ENCODE data around the gene SMARCA5.

Gene SMARCA5

GRCh38 chr4:143538979-143539669 lies 25.6 kb downstream of the SMARCA5 start:
- no peak for FAIRE-seq

GRCh38 chr4:143539670-143540023 lies 26.1 kb downstream of the SMARCA5 start:
- FAIRE-seq, result no peak

GRCh38 chr4:143549928-143550327 lies 36.4 kb downstream of the SMARCA5 start:
- no peak for FAIRE-seq

GRCh38 chr4:143554728-143555597 lies 41.5 kb downstream of the SMARCA5 start:
- FAIRE-seq, result no peak

- no peak for FAIRE-seq
Observed at GRCh38 chr4:143555676-143556075, 42.2 kb downstream of the SMARCA5 start.

GRCh38 chr4:143558286-143558685 lies 44.8 kb downstream of the SMARCA5 start:
- no peak for FAIRE-seq

GRCh38 chr4:143558823-143559756 lies 45.6 kb downstream of the SMARCA5 start:
- no peak for FAIRE-seq

- no peak for FAIRE-seq
Observed at GRCh38 chr4:143559757-143560147, 46.2 kb downstream of the SMARCA5 start.

GRCh38 chr4:143564472-143564871 lies 51.0 kb downstream of the SMARCA5 start:
- no peak for FAIRE-seq

GRCh38 chr4:143575331-143575730 lies 61.8 kb downstream of the SMARCA5 start:
- no peak for FAIRE-seq

- no peak for FAIRE-seq
Observed at GRCh38 chr4:143581331-143581946, 67.9 kb downstream of the SMARCA5 start.

- no peak for FAIRE-seq
Observed at GRCh38 chr4:143585548-143585947, 72.0 kb downstream of the SMARCA5 start.

- no peak for FAIRE-seq
Observed at GRCh38 chr4:143586080-143586479, 72.6 kb downstream of the SMARCA5 start.

- no peak for FAIRE-seq
Observed at GRCh38 chr4:143587703-143588102, 74.2 kb downstream of the SMARCA5 start.

GRCh38 chr4:143597276-143597675 lies 83.8 kb downstream of the SMARCA5 start:
- FAIRE-seq, result no peak

- FAIRE-seq, result no peak
Observed at GRCh38 chr4:143598816-143599215, 85.3 kb downstream of the SMARCA5 start.

- no peak for FAIRE-seq
Observed at GRCh38 chr4:143599827-143600226, 86.3 kb downstream of the SMARCA5 start.

- FAIRE-seq, result no peak
Observed at GRCh38 chr4:143606480-143606879, 93.0 kb downstream of the SMARCA5 start.
